Transverse colon (tissue), 4 donors: ENCODE data around the gene RFPL3.

ENCODE experiments used
- CTCF ChIP-seq, 5 experiments: fragments of 200-600 bp in 3 of 5; fragments of 450-650 bp in 2 of 5; sonication (generic) in 3 of 5; IDR thresholded peaks; 1 replicate in 2 of 5; 2 replicates in 3 of 5; pipeline ENCODE4 v1.5.1; 2016 to 2017; ENCODE audit warnings: antibody characterized with exemption in 5 of 5, inconsistent platforms in 3 of 5, mild to moderate bottlenecking in 2 of 5, moderate library complexity in 1 of 5
- EP300 ChIP-seq: sonication (generic); formaldehyde crosslinking; IDR thresholded peaks from one replicate; pipeline ENCODE4 v1.6.1; 2017; ENCODE audit warnings: antibody characterized with exemption, low read depth
- POLR2A ChIP-seq: fragments of 450-650 bp; IDR thresholded peaks from one replicate; pipeline ENCODE4 v1.6.1; 2016; ENCODE audit warnings: antibody characterized with exemption, mild to moderate bottlenecking, moderate library complexity
- POLR2AphosphoS5 ChIP-seq, 3 donors: sonication (generic); formaldehyde crosslinking; IDR thresholded peaks; one replicate each; pipeline ENCODE4 v1.6.1; 2016; ENCODE audit warnings: antibody characterized with exemption in 3 of 3

GRCh38 chr22:32355760-32356159 is 1.9 kb upstream of the RFPL3 start:
- no peak for TF ChIP-seq CTCF (IDR thresholded peaks at IDR 0.05)
- TF ChIP-seq POLR2A = no peak
- TF ChIP-seq POLR2AphosphoS5 (IDR thresholded peaks at IDR 0.05) = no peak
- no peak for TF ChIP-seq EP300
